HG03558 (cell line): ENCODE results near the gene POLD4.
A peak's percentile ranks its signal among the peaks of the same experiment; 100 is the strongest.
"Not testable (repeated sequence)": the region's sequence is repeated elsewhere in the genome, so short reads cannot be mapped to it uniquely, and the experiment has no call there.

Experiments used
- ATAC-seq: cut with Tn5 transposase; IDR thresholded peaks from one replicate; pipeline ENCODE4 v1.9.1; 2021; ENCODE audit warnings: moderate number of reproducible peaks; ENCODE audit not compliant: unreplicated experiment; ENCODE audit errors: extremely low read depth

POLD4 gene

GRCh38 chr11:67320011-67320410 lies 33.3 kb downstream of the POLD4 start:
- ATAC-seq = no peak

DNA sequence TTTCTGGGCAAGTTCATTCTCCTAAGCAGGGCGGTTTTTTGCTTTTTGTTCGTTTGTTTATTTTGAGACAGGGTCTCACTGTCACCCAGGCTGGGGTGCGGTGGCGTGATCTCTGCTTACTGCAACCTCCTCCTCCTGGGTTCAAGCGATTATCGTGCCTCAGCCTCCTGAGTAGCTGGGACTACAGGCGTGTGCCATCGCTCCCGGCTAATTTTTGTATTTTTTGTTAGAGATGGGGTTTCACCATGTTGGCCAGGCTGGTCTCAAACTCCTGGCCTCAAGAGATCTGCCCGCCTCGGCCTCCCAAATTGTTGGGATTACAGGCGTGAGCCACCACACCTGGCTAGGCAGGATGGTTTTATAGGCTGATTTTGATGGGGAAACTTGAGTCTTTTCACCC lies 34.5 kb downstream of the POLD4 start:
- ATAC-seq = not testable (repeated sequence)

DNA sequence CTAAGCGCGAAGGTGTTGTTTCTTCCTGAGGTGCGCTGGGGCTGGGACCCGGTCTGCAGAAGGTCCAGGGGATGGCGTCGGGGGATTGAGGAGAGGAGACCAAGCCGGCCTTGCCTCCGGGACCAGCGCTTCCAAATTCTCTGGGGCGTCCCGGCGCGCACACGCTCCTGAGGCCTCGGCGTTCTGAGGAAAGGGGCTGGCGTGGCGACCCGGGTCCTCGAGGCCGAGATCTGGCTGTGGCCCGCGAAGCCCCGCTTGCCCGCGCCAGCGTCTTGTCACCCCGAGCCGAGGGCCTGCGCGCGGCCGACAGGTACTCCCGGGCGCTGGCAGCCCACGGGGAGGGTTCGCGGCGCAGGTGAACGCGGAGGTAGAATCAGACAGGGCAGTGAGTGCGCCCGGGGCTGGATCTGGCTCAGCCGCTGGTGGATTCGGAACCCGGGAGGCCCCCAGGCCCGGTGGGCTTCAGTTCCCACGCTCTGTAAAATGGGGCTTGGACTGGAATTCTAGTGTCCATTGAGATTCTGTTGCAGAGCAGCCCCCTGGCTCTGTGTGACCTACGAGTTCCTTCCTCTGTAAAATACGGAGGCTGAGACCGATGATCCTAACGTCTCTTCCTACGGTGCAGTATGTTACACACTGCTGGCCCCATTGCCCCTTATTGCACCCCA lies 35.3 kb downstream of the POLD4 start:
- no peak for ATAC-seq

DNA sequence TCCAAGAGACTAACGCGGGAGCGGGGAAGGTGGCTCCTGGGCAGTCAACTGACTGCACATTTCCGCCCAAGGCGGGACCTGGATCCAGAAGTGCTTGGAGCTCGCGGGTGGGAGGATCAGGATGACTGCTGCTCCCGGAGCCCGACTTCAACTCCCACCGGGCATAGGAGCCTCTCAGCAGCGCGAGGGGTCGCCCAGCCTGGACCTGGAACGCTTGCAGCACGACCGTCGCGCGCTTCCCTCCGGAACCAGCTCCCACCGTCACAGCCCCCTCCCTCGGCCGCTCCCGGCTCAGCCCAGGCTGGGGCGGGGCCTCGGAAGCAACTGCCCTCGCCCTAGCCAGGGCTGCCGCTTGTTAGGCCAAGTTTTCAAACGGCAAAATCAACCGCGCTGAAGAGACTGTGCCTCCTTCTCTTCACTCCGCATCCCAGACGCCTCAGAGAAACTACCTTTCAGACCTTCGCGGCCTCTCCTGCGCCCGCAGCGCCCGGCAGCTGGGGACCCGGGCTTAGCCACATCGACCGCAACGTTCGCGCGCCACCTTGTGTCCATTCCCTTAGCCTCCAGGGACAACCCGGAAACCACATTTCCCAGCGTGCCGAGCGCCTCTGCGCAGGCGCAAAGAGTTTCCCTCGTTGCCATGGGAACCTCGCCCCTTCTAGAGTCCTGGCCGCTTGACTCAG lies 36.0 kb downstream of the POLD4 start:
- peak; percentile 62 for ATAC-seq

- ATAC-seq = no peak
These were observed 36.5 kb downstream of the POLD4 start for GRCh38 chr11:67316882-67317204.

- no peak for ATAC-seq
These were observed 37.9 kb downstream of the POLD4 start for GRCh38 chr11:67315325-67315909.

DNA sequence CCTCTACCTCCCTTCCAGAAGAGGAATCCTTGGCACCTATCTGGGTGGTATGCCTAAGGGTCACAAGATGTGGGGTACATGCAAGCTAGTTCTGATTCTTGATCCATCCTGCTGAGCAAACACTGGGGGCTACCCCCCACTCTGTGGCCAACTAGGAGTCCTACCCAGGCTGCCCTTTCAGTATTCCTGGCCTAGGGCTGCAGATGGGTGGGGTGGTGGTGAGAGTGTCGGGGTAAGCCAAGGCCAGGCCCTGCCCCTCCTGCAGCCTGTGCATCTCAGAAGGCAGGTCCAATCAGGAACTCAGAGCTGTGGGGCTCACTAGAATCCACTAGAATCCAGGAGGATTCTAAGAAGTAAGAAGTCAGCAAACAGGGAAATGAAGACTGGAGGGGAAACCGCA lies 39.1 kb downstream of the POLD4 start:
- ATAC-seq = no peak

- no peak for ATAC-seq
These were observed 40.0 kb downstream of the POLD4 start for GRCh38 chr11:67313125-67313890.

- no peak for ATAC-seq
These were observed 40.9 kb downstream of the POLD4 start for GRCh38 chr11:67312187-67313021.

DNA sequence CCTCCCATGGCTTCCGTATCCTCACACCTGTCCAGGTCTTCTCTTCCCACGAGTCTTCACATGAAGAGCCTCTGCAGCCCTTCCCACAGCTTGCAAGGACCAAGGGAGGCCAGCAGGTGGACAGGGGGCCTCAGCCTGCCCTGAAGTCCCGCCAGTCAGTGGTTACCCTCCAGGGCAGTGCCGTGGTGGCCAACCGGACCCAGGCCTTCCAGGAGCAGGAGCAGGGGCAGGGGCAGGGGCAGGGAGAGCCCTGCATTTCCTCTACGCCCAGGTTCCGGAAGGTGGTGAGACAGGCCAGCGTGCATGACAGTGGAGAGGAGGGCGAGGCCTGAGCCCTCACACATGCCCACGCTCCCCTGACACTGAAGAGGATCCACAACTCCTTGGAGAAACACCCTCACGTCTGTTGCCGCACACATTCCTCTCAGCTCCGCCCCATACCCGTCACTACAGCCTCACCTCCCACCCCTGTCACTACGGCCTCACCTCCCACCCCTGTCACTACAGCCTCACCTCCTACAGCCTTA lies 41.7 kb downstream of the POLD4 start:
- ATAC-seq = no peak

GRCh38 chr11:67311051-67311555 lies 42.2 kb downstream of the POLD4 start:
- no peak for ATAC-seq

GRCh38 chr11:67310246-67311050 lies 42.9 kb downstream of the POLD4 start:
- no peak for ATAC-seq

- no peak for ATAC-seq
These were observed 43.7 kb downstream of the POLD4 start for GRCh38 chr11:67309661-67310061.

DNA sequence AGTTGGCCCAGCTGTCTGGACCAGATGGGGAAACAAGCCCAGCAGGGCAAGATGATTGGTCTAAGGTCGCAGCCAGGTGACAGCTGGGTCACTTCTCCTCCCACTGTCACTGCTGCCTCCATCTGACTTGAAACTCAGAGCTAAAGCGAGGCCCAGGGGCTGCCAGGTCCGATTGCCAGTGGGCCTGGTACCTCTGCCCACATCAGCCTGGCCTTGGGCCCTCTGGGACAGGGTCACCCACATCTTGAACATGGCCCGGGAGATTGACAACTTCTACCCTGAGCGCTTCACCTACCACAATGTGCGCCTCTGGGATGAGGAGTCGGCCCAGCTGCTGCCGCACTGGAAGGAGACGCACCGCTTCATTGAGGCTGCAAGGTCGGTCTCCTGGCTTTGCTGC lies 44.2 kb downstream of the POLD4 start:
- ATAC-seq = no peak

DNA sequence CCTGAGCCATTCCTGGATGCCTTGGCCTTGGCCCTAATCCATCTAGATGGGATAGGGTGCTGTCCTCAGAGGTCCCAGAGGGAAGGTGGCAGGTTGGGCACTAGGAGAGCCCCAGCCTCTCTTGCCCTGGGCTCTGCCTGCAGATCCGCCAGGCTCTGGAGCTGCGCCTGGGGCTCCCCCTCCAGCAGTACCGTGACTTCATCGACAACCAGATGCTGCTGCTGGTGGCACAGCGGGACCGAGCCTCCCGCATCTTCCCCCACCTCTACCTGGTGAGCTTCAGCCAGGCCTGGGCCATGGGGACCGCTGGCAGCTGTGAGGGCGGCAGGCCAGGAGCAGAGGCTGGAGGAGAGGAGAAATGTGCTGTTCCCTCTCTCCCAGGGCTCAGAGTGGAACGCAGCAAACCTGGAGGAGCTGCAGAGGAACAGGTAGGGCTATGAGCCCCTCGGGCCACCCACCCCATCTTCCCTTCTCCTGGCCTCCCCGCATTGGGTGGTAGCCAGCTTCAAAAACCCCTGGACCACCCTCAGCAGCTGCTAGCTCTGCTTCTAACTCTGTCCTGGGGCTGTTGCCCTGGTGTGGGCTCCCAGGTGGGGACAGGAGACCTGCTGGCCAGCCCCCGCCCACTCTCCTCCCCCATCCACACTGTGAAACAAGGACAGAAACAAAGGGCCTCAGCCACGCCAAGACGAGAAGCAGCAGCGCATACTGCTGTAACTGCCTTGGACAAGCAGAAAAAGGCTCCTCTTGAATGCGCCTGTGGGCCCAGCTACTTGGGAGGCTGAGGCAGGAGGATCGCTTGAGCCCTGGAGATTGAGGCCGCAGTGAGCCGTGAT lies 45.1 kb downstream of the POLD4 start:
- ATAC-seq = no peak

DNA sequence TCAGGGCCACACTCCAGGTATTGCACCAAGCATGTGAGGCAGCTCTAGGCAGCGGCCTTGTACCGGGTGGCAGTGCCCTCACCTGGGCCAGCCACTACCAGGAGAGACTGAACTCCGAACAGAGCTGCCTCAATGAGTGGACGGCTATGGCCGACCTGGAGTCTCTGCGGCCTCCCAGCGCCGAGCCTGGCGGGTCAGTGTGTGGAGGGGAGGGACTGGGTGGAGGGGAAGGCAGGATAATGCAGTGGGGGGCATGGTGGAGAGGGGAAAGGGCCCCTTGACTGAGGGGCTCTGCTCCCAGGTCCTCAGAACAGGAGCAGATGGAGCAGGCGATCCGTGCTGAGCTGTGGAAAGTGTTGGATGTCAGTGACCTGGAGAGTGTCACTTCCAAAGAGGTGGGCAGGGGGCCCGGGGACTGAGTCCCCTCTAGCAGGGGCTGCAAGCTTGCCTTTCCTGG lies 45.8 kb downstream of the POLD4 start:
- no peak for ATAC-seq

- ATAC-seq = no peak
These were observed 46.4 kb downstream of the POLD4 start for GRCh38 chr11:67306769-67307544.
